ENCODE data around the gene ATP6V1F. TPM values are rescaled to one million over a fixed set of nuclear protein-coding genes. Genes with fewer than 3 reads are reported as not detected.

Gene ATP6V1F
- total RNA-seq, 2 experiments from 2014 or later, result 108 to 155 TPM

- intact Hi-C loops (cut with micrococcal nuclease; ENCODE audit: unreplicated experiment), result loop anchor here (2.0 to 5.0 kb wide), 2 partner anchors 89 to 405 kb away; partner anchors contain the start of genes CCDC136 and METTL2B
- CTCF ChIA-PET (ENCODE audit: unreplicated experiment), result interaction anchor here (1.4 kb wide), 1 partner anchor 19 kb away, joined by 4 read pairs; the partner anchor contains the start of gene ATP6V1F
- no peak for TF ChIP-seq CTCF (conservative IDR thresholded peaks at IDR 0.05; ENCODE audit: low read length)
- no peak for TF ChIP-seq EZH2phosphoT487 (IDR thresholded peaks at IDR 0.05; ENCODE audit: borderline replicate concordance, low read depth, low read length)
- Histone ChIP-seq H3K4me1 (ENCODE audit: insufficient read depth, low read length, poor library complexity, severe bottlenecking) (peaks cover 8% of the 10 kb centered on the region), H3K9me2 (ENCODE audit: insufficient read depth, low read length) (no peaks in the 10 kb centered on the region), H3K79me2 (ENCODE audit: insufficient read depth, low read depth, low read length) (no peaks in the 10 kb centered on the region), H3K27ac (ENCODE audit: low read depth, low read length, poor library complexity, severe bottlenecking) (no peak overlapping the region), H3K4me2 (ENCODE audit: low read length) (no peak overlapping the region), H3K4me3 (ENCODE audit: low read depth, low read length, poor library complexity, severe bottlenecking) (no peak overlapping the region), H3K9me3 (ENCODE audit: low read length) (no peaks in the 10 kb centered on the region), H2AFZ (ENCODE audit: low read length) (no peak overlapping the region), H4K20me1 (ENCODE audit: insufficient read depth, low read length) (no peaks in the 10 kb centered on the region), H3K36me3 (ENCODE audit: insufficient read depth, low read length) (no peaks in the 10 kb centered on the region)
- no peak for DNase-seq (ENCODE audit: low spot score)
- BruUV-seq (replicated peaks), result no TSS peak
- POLR2A ChIA-PET, result interaction anchor here (0.9 kb wide), 1 partner anchor 11 kb away, joined by 3 read pairs; no protein-coding TSS in a partner anchor
Observed at GRCh38 chr7:128881458-128882125, 18.9 kb downstream of the ATP6V1F start.

GRCh38 chr7:128882134-128882533, 19.5 kb downstream of the ATP6V1F start:
- Histone ChIP-seq H3K4me1 (ENCODE audit: insufficient read depth, low read length, poor library complexity, severe bottlenecking) (peaks cover 8% of the 10 kb centered on the region), H3K9me2 (ENCODE audit: insufficient read depth, low read length) (no peaks in the 10 kb centered on the region), H2AFZ (ENCODE audit: low read length) (no peak overlapping the region), H4K20me1 (ENCODE audit: insufficient read depth, low read length) (no peaks in the 10 kb centered on the region), H3K4me3 (ENCODE audit: low read depth, low read length, poor library complexity, severe bottlenecking) (no peak overlapping the region), H3K36me3 (ENCODE audit: insufficient read depth, low read length) (no peaks in the 10 kb centered on the region), H3K9me3 (ENCODE audit: low read length) (no peaks in the 10 kb centered on the region), H3K27ac (ENCODE audit: low read depth, low read length, poor library complexity, severe bottlenecking) (no peak overlapping the region), H3K4me2 (ENCODE audit: low read length) (no peak overlapping the region), H3K79me2 (ENCODE audit: insufficient read depth, low read depth, low read length) (no peaks in the 10 kb centered on the region)
- intact Hi-C loops (cut with micrococcal nuclease; ENCODE audit: unreplicated experiment), result loop anchor here (2.0 to 5.0 kb wide), 2 partner anchors 90 to 405 kb away; partner anchors contain the start of genes CCDC136 and METTL2B
- TF ChIP-seq EZH2phosphoT487 (IDR thresholded peaks at IDR 0.05; ENCODE audit: borderline replicate concordance, low read depth, low read length), result no peak
- no peak for TF ChIP-seq CTCF (conservative IDR thresholded peaks at IDR 0.05; ENCODE audit: low read length)
- CTCF ChIA-PET (ENCODE audit: unreplicated experiment), result interaction anchor here (1.4 kb wide), 1 partner anchor 19 kb away, joined by 4 read pairs; the partner anchor contains the start of gene ATP6V1F
- BruUV-seq (replicated peaks), result no TSS peak
- POLR2A ChIA-PET, result interaction anchor here (1.4 kb wide), 1 partner anchor 141 kb away, joined by 6 read pairs; no protein-coding TSS in a partner anchor
- no peak for DNase-seq (ENCODE audit: low spot score)

Data from OCI-LY7 (cell line).